GM13977 (cell line): ENCODE results near the gene PLEKHG4B.

ENCODE experiments used
- DNase-seq: peaks from one replicate; pipeline ENCODE4 v3.0.0; 2012; ENCODE audit warnings: low spot score
- in situ Hi-C: fragments of 300-500 bp; cut with MboI; formaldehyde crosslinking; loops from one replicate; pipeline ENCODE4 v1.12.0; 2022; ENCODE audit warnings: low sequenced_read_pairs, low pct_unique_long_range_greater_than_20kb, mixed read lengths, inconsistent platforms; ENCODE audit not compliant: unreplicated experiment
- TF ChIP-seq, protein P1 (sequence below): IDR thresholded peaks from 2 replicates; pipeline ENCODE4 v1.5.1; 2012; ENCODE audit warnings: mild to moderate bottlenecking, control low read depth; ENCODE audit not compliant: insufficient read depth; ENCODE audit errors: extremely low read depth, missing control alignments

The PLEKHG4B gene

DNA sequence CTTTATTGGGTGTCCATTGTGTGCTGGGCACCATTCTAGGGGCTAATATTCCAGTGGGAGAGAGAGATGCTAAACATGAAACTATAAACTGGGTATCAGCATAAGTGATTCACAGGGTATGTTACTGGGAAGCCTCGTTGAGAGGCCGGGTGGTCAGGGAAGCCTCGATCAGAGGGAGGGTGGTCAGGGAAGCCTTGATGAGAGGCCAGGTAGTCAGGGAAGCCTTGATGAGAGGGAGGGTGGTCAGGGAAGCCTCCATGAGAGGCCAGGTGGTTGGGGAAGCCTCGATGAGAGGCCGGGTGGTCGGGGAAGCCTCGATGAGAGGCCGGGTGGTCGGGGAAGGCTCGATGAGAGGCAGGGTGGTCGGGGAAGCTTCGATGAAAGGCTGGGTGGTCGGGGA, 8.9 kb upstream of the PLEKHG4B start:
- in situ Hi-C loops: no loop called here
- peak; percentile 24 for DNase-seq
- TF ChIP-seq, protein P1, sequence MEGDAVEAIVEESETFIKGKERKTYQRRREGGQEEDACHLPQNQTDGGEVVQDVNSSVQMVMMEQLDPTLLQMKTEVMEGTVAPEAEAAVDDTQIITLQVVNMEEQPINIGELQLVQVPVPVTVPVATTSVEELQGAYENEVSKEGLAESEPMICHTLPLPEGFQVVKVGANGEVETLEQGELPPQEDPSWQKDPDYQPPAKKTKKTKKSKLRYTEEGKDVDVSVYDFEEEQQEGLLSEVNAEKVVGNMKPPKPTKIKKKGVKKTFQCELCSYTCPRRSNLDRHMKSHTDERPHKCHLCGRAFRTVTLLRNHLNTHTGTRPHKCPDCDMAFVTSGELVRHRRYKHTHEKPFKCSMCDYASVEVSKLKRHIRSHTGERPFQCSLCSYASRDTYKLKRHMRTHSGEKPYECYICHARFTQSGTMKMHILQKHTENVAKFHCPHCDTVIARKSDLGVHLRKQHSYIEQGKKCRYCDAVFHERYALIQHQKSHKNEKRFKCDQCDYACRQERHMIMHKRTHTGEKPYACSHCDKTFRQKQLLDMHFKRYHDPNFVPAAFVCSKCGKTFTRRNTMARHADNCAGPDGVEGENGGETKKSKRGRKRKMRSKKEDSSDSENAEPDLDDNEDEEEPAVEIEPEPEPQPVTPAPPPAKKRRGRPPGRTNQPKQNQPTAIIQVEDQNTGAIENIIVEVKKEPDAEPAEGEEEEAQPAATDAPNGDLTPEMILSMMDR: no peak

DNA sequence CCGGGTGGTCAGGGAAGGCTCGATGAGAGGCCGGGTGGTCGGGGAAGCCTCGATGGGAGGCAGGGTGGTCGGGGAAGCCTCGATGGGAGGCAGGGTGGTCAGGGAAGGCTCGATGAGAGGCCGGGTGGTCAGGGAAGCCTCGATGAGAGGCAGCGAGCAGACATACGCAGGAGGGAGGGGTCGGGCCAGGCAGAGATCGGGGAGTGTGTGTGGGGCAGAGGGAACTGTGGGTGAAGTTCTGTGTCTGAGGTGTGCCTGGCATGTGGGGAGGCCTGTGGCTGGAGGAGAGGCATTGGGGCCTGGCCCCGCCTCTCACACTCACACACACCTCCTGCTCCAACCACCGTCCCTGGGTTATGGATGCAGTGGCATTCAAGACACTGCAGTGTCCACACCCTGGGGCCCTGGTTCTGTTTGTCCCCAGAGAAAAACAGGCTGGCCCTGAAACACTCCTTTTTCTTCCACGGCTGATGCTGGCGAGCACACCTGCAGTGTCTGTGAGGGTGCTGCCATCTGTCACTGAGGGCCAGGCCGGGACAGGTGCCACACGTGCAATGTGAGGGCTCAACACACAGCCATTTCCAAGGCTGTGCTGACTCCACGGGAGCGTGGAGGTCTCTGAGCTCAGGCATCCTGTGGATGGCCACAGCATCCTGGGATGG, 6.5 kb upstream of the PLEKHG4B start:
- DNase-seq: no peak
- TF ChIP-seq, protein P1: no peak
- in situ Hi-C loops: no loop called here

DNA sequence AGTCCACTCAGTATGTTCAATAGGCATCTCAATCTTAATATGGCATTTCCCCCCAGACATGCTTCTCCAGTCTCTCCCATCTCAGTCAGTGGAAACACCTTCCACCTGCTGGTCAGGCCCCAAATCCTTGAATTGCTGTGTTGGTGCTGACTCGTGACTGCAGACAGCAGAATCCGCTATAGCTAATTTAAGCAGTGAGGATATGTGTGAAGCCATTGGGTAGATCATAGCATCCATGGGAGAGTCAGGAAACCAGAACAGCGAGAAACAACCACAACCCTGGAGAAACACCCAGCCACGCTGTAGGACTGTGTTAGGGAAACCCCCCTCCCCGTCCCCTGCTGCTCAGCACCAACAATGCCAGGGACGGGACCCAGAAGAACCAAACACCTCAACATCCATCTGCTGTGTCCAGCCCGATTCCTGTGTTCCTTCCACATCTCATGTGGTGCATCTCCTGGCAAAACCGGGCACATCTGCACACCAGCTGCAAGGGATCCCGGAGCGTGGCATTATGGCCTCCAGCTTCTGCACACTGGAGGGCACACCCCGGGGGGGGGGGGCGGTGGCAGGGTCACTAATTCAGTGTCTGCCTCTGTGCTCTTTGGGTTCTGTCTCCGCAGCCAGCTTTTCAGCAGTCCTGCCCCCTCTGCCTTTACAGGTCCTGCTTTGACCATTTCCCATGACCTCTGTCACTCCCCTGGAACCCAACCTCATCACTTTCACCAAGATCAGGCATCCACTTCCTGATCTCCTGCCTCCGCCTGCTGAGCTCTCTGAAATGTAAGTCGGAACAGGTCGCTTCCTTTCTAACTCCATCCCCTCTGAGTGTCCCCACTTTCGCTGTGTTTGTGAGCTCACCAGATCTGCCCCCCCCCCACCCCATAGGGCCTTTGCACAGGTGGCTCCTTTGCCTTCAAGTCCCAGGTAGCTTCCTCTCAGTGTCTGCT, 2.4 kb upstream of the PLEKHG4B start:
- TF ChIP-seq, protein P1: no peak
- in situ Hi-C loops: no loop called here
- DNase-seq: no peak

DNA sequence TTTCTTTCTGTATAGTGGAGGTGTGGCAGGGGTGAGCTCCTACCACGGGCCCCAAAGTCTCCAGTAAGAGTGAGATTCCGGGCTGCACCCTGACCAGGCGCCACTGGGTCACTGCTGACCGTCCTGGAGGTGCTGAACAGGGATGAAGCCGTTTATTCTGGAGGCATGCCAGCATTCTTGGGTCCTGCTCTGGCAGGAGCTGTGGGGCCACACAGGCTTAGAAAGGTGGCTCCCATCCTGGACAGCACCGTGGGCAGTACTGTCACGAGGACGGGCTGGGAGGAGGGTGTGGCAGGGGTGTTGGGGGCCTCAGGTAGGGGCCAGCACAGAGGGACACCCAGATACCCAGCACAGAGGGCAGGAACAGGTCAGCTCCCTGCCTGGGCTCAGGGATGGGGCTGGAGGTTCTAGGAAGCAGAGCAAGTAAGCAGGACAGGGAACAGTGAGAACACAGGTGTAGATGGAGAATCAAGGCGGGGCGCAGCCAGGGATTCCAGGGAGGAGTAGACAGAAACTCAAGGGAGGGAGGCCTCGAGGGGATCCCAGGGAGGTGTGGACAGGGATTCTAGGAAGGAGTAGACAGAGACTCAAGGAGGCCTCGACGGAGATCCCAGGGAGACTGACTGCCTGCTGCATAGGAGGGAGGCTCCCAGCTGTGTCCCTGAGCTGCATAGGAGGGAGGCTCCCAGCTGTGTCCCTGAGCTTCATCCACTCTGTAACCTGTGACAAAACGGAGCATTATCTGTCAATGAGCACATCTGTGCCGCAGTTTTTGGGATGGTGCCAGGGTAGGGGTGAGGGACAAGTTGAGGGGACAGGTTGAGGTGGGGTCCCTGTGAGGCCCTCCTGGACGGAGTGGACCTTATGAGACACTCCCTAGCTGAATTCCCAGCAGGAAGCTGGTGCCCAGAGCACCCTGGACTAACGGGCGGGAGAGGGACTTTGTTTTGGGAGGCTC, 1.1 kb upstream of the PLEKHG4B start:
- peak; percentile 25 for DNase-seq
- TF ChIP-seq, protein P1: no peak
- in situ Hi-C loops: no loop called here

DNA sequence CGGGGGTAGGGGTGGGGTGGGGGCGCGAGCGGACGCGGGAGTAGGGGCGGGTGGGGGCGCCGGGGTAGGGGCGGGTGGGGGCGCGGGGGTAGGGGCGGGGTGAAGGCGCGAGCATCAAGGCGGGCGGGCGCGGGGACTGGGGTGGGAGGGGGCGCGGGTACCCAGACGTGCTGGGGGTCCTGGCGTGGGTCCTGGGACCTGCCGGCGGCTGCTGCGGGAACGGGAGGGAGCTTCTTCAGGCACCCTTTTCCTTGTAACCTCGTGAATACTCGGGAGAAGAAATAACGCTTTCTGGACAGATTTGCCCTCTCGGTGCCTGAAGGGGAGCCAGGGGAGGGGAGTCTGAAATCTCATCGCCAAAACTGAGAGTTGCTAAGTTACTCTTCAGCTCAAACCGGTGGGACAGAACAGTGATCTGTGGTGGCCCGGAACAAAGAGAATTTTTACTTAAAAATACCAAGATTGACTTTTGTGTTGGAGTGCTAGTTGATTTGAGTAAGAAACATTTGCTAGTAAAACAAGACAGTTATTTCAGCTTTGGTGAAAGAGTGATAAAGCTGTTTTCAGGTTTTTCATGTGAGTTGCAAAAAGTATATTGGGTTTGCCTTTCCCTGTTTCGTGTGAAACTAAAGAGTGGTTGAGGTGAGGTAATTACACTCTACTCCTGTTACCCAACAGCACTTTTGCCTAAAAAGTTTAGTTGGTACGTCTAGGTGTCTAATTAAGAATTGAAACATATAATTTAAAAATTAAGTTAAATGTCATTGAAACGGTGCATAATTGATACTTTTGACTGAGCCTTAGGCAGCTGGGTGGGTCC, 643 bp downstream of the PLEKHG4B start:
- DNase-seq: peak; percentile 47
- in situ Hi-C loops: no loop called here
- TF ChIP-seq, protein P1: no peak
